Measurements from ENCODE around the gene CPNE8. TPM values are rescaled to one million over a fixed set of nuclear protein-coding genes. Genes with fewer than 3 reads are reported as not detected.

Gene CPNE8
- total and polyA plus RNA-seq, 8 donors, result 2.3 to 36.5 (median 7.3) TPM

- 75 to 89% (median 86%) methylated on average over 8 to 9 of the region's 9 CpGs for WGBS, 5 donors
- Histone ChIP-seq H3K36me3 (peaks cover 0 to 31% (median 21%) of the 10 kb centered on the region in 4 donors), H3K4me3 (no peak overlapping the region), H3K27ac (no peak overlapping the region), H3K9me3 (peaks cover 0 to 10% (median 3%) of the 10 kb centered on the region in 4 donors), H3K4me1 (no peaks in the 10 kb centered on the region), H3K27me3 (no peaks in the 10 kb centered on the region)
- DNase-seq, result no peak
- no peak for TF ChIP-seq EP300 (IDR thresholded peaks at IDR 0.05)
- TF ChIP-seq, protein P1, sequence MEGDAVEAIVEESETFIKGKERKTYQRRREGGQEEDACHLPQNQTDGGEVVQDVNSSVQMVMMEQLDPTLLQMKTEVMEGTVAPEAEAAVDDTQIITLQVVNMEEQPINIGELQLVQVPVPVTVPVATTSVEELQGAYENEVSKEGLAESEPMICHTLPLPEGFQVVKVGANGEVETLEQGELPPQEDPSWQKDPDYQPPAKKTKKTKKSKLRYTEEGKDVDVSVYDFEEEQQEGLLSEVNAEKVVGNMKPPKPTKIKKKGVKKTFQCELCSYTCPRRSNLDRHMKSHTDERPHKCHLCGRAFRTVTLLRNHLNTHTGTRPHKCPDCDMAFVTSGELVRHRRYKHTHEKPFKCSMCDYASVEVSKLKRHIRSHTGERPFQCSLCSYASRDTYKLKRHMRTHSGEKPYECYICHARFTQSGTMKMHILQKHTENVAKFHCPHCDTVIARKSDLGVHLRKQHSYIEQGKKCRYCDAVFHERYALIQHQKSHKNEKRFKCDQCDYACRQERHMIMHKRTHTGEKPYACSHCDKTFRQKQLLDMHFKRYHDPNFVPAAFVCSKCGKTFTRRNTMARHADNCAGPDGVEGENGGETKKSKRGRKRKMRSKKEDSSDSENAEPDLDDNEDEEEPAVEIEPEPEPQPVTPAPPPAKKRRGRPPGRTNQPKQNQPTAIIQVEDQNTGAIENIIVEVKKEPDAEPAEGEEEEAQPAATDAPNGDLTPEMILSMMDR (IDR thresholded peaks at IDR 0.05), result no peak
- TF ChIP-seq POLR2AphosphoS5 (IDR thresholded peaks at IDR 0.05), result no peak
- no peak for TF ChIP-seq POLR2A (IDR thresholded peaks at IDR 0.05)
- intact Hi-C loops (cut with DNase I; ENCODE audit: low total_unique reads), result no loop called here
Measured at GRCh38 chr12:38720661-38721060, 184.7 kb downstream of the CPNE8 start.

GRCh38 chr12:38713294-38713693, 192.1 kb downstream of the CPNE8 start:
- 56 to 68% (median 64%) methylated on average over 6 of the region's 6 CpGs for WGBS, 5 donors
- Histone ChIP-seq H3K27me3 (no peaks in the 10 kb centered on the region), H3K27ac (no peak overlapping the region), H3K36me3 (no peaks in the 10 kb centered on the region), H3K9me3 (peaks cover 0 to 10% (median 3%) of the 10 kb centered on the region in 4 donors), H3K4me1 (no peaks in the 10 kb centered on the region), H3K4me3 (no peak overlapping the region)
- no peak for DNase-seq
- no peak for TF ChIP-seq EP300 (IDR thresholded peaks at IDR 0.05)
- TF ChIP-seq, protein P1 (IDR thresholded peaks at IDR 0.05), result no peak
- no peak for TF ChIP-seq POLR2A (IDR thresholded peaks at IDR 0.05)
- no peak for TF ChIP-seq POLR2AphosphoS5 (IDR thresholded peaks at IDR 0.05)
- intact Hi-C loops (cut with DNase I; ENCODE audit: low total_unique reads), result no loop called here

- 58 to 69% (median 67%) methylated on average over 2 of the region's 2 CpGs for WGBS, 5 donors
- intact Hi-C loops (cut with DNase I; ENCODE audit: low total_unique reads), result no loop called here
- H3K36me3 ChIP-seq, result no peaks in the 10 kb centered on the region
Measured at GRCh38 chr12:38711054-38711453, 194.3 kb downstream of the CPNE8 start.

DNA sequence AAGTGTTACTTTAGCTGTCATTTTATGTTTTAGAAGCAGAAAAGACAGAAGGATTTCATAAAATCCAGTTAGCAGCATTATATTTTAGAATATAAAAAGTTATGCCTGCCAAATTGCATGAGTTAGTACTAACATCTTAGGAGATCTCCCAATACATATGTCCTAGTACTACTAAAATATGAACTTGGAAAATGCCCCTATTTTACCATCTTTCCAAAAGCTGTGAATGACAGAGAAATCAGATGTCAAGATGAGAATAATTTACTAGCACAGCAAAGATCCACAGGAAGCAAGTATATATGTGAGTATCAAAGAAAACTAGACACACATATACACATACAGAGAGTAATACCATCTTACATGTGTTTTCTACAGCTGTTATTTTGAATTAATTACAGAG, 196.9 kb downstream of the CPNE8 start:
- no peaks in the 10 kb centered on the region for H3K4me1 ChIP-seq
- TF ChIP-seq POLR2A (IDR thresholded peaks at IDR 0.05) (no peak), POLR2AphosphoS5 (IDR thresholded peaks at IDR 0.05) (no peak), EP300 (IDR thresholded peaks at IDR 0.05) (no peak)
- TF ChIP-seq, protein P1 (IDR thresholded peaks at IDR 0.05), result no peak
- intact Hi-C loops (cut with DNase I; ENCODE audit: low total_unique reads), result no loop called here
- no peaks in the 10 kb centered on the region for H3K27me3 ChIP-seq
- no peak overlapping the region for H3K4me3 ChIP-seq
- no peak overlapping the region for H3K27ac ChIP-seq
- no peak for DNase-seq
- no peaks in the 10 kb centered on the region for H3K9me3 ChIP-seq
- H3K36me3 ChIP-seq, result no peaks in the 10 kb centered on the region

More at GRCh38 chr12:38711054-38711453, 194.3 kb downstream of the CPNE8 start:
- peaks cover 0 to 3% (median 0%) of the 10 kb centered on the region in 4 donors for H3K9me3 ChIP-seq
- no peaks in the 10 kb centered on the region for H3K4me1 ChIP-seq
- no peak overlapping the region for H3K27ac ChIP-seq
- H3K4me3 ChIP-seq, result no peak overlapping the region
- DNase-seq, result no peak
- H3K27me3 ChIP-seq, result no peaks in the 10 kb centered on the region
- TF ChIP-seq POLR2A (IDR thresholded peaks at IDR 0.05) (no peak), EP300 (IDR thresholded peaks at IDR 0.05) (no peak), POLR2AphosphoS5 (IDR thresholded peaks at IDR 0.05) (no peak)
- TF ChIP-seq, protein P1 (IDR thresholded peaks at IDR 0.05), result no peak

All from stomach (tissue), 9 donors.